Ovary (tissue), 3 donors: ENCODE measurements around the gene UBE2E1.

ENCODE experiments used
- EP300 ChIP-seq: sonication (generic); formaldehyde crosslinking; IDR thresholded peaks from one replicate; pipeline ENCODE4 v1.6.1; 2017; ENCODE audit warnings: antibody characterized with exemption
- TF ChIP-seq, protein P1 (sequence below), 3 donors: fragments of 450-650 bp in 2 of 3; fragments of 200-600 bp in 1 of 3; IDR thresholded peaks; one replicate each; pipeline versions ENCODE4 v1.5.1 to v1.8.0; 2016 to 2022; ENCODE audit warnings: antibody characterized with exemption in 3 of 3, mild to moderate bottlenecking in 1 of 3
- donor health status: DM: no; HTN: no; CAD: no.

GRCh38 chr3:23876923-23877322 is 71.2 kb downstream of the UBE2E1 start:
- TF ChIP-seq EP300, result no peak
- TF ChIP-seq, protein P1, sequence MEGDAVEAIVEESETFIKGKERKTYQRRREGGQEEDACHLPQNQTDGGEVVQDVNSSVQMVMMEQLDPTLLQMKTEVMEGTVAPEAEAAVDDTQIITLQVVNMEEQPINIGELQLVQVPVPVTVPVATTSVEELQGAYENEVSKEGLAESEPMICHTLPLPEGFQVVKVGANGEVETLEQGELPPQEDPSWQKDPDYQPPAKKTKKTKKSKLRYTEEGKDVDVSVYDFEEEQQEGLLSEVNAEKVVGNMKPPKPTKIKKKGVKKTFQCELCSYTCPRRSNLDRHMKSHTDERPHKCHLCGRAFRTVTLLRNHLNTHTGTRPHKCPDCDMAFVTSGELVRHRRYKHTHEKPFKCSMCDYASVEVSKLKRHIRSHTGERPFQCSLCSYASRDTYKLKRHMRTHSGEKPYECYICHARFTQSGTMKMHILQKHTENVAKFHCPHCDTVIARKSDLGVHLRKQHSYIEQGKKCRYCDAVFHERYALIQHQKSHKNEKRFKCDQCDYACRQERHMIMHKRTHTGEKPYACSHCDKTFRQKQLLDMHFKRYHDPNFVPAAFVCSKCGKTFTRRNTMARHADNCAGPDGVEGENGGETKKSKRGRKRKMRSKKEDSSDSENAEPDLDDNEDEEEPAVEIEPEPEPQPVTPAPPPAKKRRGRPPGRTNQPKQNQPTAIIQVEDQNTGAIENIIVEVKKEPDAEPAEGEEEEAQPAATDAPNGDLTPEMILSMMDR (IDR thresholded peaks at IDR 0.05), result no peak
